CD14-positive monocyte (primary cell): ENCODE data around the gene SERTAD2. TPM values are rescaled to one million over a fixed set of nuclear protein-coding genes. Genes with fewer than 3 reads are reported as not detected.

ENCODE experiments used
- DNase-seq, 3 donors: peaks; one replicate each; pipeline ENCODE4 v3.0.0-alpha.2; 2011 to 2022
- H2AFZ ChIP-seq: 2 replicates; pipeline ENCODE4 v1.6.0; 2012; ENCODE audit warnings: mild to moderate bottlenecking, low read depth, low read length, inconsistent platforms; ENCODE audit not compliant: insufficient read depth, poor library complexity, severe bottlenecking
- H3K27ac ChIP-seq, 2 donors: 1 replicate in 1 of 2; 2 replicates in 1 of 2; pipeline ENCODE4 v1.5.1; 2012 to 2013; ENCODE audit warnings: low read length in 2 of 2, control low read depth in 1 of 2, inconsistent platforms in 1 of 2, low read depth in 1 of 2, mild to moderate bottlenecking in 1 of 2
- H3K27me3 ChIP-seq, 2 donors: one replicate each; pipeline versions ENCODE4 v1.6.0 to v1.6.1; 2011 to 2013; ENCODE audit warnings: low read length in 2 of 2; ENCODE audit not compliant: control insufficient read depth in 2 of 2, insufficient read depth in 2 of 2
- H3K36me3 ChIP-seq, 2 donors: replicated peaks in 1 of 2; 1 replicate in 1 of 2; 2 replicates in 1 of 2; pipeline versions ENCODE4 v1.5.1 to v1.6.1; 2012 to 2013; ENCODE audit warnings: low read length in 2 of 2, control low read depth in 1 of 2, inconsistent platforms in 1 of 2, mild to moderate bottlenecking in 1 of 2; ENCODE audit not compliant: insufficient read depth in 2 of 2, control insufficient read depth in 1 of 2
- H3K4me1 ChIP-seq, 2 donors: 1 replicate in 1 of 2; 2 replicates in 1 of 2; pipeline versions ENCODE4 v1.5.1 to v1.6.1; 2012 to 2013; ENCODE audit warnings: low read length in 2 of 2, control low read depth in 1 of 2, inconsistent platforms in 1 of 2, mild to moderate bottlenecking in 1 of 2, moderate library complexity in 1 of 2; ENCODE audit not compliant: insufficient read depth in 2 of 2, control insufficient read depth in 1 of 2
- H3K4me2 ChIP-seq: replicated peaks from 2 replicates; pipeline ENCODE3; 2012; ENCODE audit warnings: low read length, moderate library complexity, mild to moderate bottlenecking; ENCODE audit not compliant: poor library complexity, severe bottlenecking; ENCODE audit errors: extremely low read depth
- H3K4me3 ChIP-seq, 3 experiments: fragments of 200-600 bp in 1 of 3; sonication (generic) in 1 of 3; replicated peaks in 1 of 3; 1 replicate in 2 of 3; 2 replicates in 1 of 3; pipeline ENCODE4 v1.5.1; 2011 to 2013; ENCODE audit warnings: low read length in 3 of 3, mild to moderate bottlenecking in 3 of 3, control low read depth in 2 of 3, low read depth in 2 of 3, inconsistent platforms in 1 of 3, moderate library complexity in 1 of 3
- H3K79me2 ChIP-seq: 2 replicates; pipeline ENCODE4 v1.6.0; 2012; ENCODE audit warnings: mild to moderate bottlenecking, control low read depth, inconsistent platforms, low read length, moderate library complexity; ENCODE audit not compliant: insufficient read depth
- H3K9ac ChIP-seq: 2 replicates; pipeline ENCODE4 v1.6.0; 2017; ENCODE audit warnings: low read length, mild to moderate bottlenecking; ENCODE audit not compliant: insufficient read depth, poor library complexity, severe bottlenecking
- H3K9me3 ChIP-seq, 2 donors: replicated peaks in 1 of 2; 1 replicate in 1 of 2; 2 replicates in 1 of 2; pipeline versions ENCODE4 v1.5.1 to v1.6.1; 2012 to 2013; ENCODE audit warnings: low read length in 2 of 2, control low read depth in 1 of 2; ENCODE audit not compliant: control insufficient read depth in 1 of 2, insufficient read depth in 1 of 2
- H4K20me1 ChIP-seq: 2 replicates; pipeline ENCODE4 v1.6.0; 2012; ENCODE audit warnings: mild to moderate bottlenecking, low read length, control low read depth, moderate library complexity; ENCODE audit not compliant: insufficient read depth
- H3K27ac Mint-ChIP-seq, 7 donors: one replicate each; pipeline ENCODE4 v1.8.0; 2020; ENCODE audit warnings: mild to moderate bottlenecking in 7 of 7, mixed read lengths in 7 of 7, moderate library complexity in 6 of 7, inconsistent platforms in 2 of 7
- H3K27me3 Mint-ChIP-seq, 3 donors: one replicate each; pipeline ENCODE4 v1.8.0; 2021 to 2022; ENCODE audit warnings: low read depth in 3 of 3, mild to moderate bottlenecking in 3 of 3, mixed read lengths in 3 of 3, moderate library complexity in 3 of 3, inconsistent platforms in 1 of 3
- H3K36me3 Mint-ChIP-seq, 2 donors: one replicate each; pipeline ENCODE4 v1.8.0; 2020; ENCODE audit warnings: mixed read lengths in 2 of 2, inconsistent platforms in 1 of 2, mild to moderate bottlenecking in 1 of 2
- H3K4me1 Mint-ChIP-seq: one replicate; pipeline ENCODE4 v1.8.0; 2020; ENCODE audit warnings: mild to moderate bottlenecking, mixed read lengths
- H3K4me3 Mint-ChIP-seq, 2 donors: one replicate each; pipeline ENCODE4 v1.8.0; 2020; ENCODE audit warnings: mild to moderate bottlenecking in 2 of 2, mixed read lengths in 2 of 2, moderate library complexity in 1 of 2
- H3K9me3 Mint-ChIP-seq, 7 donors: one replicate each; pipeline ENCODE4 v1.8.0; 2020 to 2022; ENCODE audit warnings: mixed read lengths in 7 of 7, mild to moderate bottlenecking in 6 of 7, moderate library complexity in 6 of 7, inconsistent platforms in 2 of 7
- CTCF ChIP-seq: fragments of 200-600 bp; IDR thresholded peaks from one replicate; pipeline ENCODE4 v1.8.0; 2022; ENCODE audit warnings: antibody characterized with exemption, mild to moderate bottlenecking
- WGBS: methylation state at CpG from one replicate; pipeline ENCODE4 v1.1.5; 2013; ENCODE audit warnings: missing lambda C conversion rate; ENCODE audit not compliant: insufficient coverage; 5-methylcytosine and 5-hydroxymethylcytosine counted together
- intact Hi-C, 2 donors: fragments of 100-400 bp; cut with micrococcal nuclease; formaldehyde crosslinking; loops; one replicate each; pipeline versions ENCODE4 v1.15.0 to v1.15.1; 2023
- polyA plus RNA-seq, 3 donors: library from polyadenylated mRNA; depleted of rRNA in 1 of 3; unstranded in 2 of 3; stranded (reverse) in 1 of 3; fragments of 300-500 nt in 2 of 3; fragments of >200 nt in 1 of 3; fragmentation: Illumina TruSeq in 2 of 3; gene quantifications; 1 replicate in 2 of 3; 2 replicates in 1 of 3; pipeline ENCODE4 v1.2.3, GENCODE V29; 2012 to 2021

Gene SERTAD2
- polyA plus RNA-seq, 3 donors, result 8.5 to 68.7 (median 8.8) TPM

DNA sequence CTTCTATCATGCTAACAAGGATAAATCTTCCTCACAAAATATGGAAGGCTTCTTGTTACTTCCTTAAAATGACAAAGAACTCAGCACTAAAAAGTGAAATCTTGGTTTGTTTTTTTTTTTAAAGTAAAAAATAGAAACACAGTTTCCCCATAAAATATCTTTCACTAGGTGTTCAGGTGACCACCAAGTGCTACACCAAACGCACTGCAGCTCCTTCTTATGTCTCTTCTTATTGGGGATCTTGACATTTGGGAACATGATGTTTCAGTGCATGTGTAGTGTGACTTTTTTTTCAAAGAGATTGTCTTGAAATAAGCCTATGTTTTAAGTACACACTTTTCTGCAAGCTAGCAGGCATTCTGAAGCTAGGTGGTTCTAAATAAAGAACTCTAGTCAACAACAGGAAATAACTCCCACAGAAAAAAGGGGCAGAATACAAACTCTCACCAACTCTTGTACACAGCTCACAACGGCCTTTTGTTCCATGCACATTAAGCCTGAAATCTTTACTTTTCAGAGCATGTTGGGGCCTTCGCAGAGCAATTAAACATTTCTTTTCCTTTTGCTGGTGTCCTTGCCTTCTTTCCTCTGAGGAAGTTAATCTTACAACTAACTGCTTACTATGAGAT, 13.2 kb upstream of the SERTAD2 start:
- Histone ChIP-seq H3K27me3 (no peaks in the 10 kb centered on the region), H3K79me2 (no peaks in the 10 kb centered on the region), H3K4me1 (peaks cover 17 to 26% of the 10 kb centered on the region in 2 donors), H2AFZ (no peak overlapping the region), H3K4me2 (peak overlapping the region; percentile 8), H3K9me3 (no peaks in the 10 kb centered on the region), H3K27ac (peak overlapping the region in 1 of 2 donors; percentile 47), H3K4me3 (peak overlapping the region in 1 of 3 experiments; percentile 2), H3K9ac (no peak overlapping the region), H4K20me1 (no peaks in the 10 kb centered on the region), H3K36me3 (no peaks in the 10 kb centered on the region)
- H3K27ac Mint-ChIP-seq, result peak overlapping the region in 2 of 7 donors; percentile 21 to 28
- H3K4me3 Mint-ChIP-seq, result no peak overlapping the region
- 0% methylated on average over 2 of the region's 3 CpGs for WGBS
- no peaks in the 10 kb centered on the region for H3K9me3 Mint-ChIP-seq
- H3K4me1 Mint-ChIP-seq, result peaks cover 23% of the 10 kb centered on the region
- TF ChIP-seq CTCF, result no peak
- H3K36me3 Mint-ChIP-seq, result peaks cover 6 to 14% of the 10 kb centered on the region in 2 donors
- intact Hi-C loops, result no loop called here
- DNase-seq, result no peak
- H3K27me3 Mint-ChIP-seq, result no peaks in the 10 kb centered on the region

- Histone ChIP-seq H3K79me2 (no peaks in the 10 kb centered on the region), H3K4me1 (peaks cover 29 to 38% of the 10 kb centered on the region in 2 donors), H3K9ac (no peak overlapping the region), H3K4me3 (no peak overlapping the region), H4K20me1 (no peaks in the 10 kb centered on the region), H3K27me3 (no peaks in the 10 kb centered on the region), H3K4me2 (no peak overlapping the region), H2AFZ (no peak overlapping the region), H3K9me3 (no peaks in the 10 kb centered on the region), H3K36me3 (no peaks in the 10 kb centered on the region), H3K27ac (no peak overlapping the region)
- Mint-ChIP-seq H3K4me1 (peaks cover 32% of the 10 kb centered on the region), H3K4me3 (no peak overlapping the region), H3K27ac (no peak overlapping the region), H3K36me3 (peaks cover 6 to 8% of the 10 kb centered on the region in 2 donors), H3K27me3 (no peaks in the 10 kb centered on the region), H3K9me3 (no peaks in the 10 kb centered on the region)
- intact Hi-C loops, result no loop called here
- DNase-seq, result no peak
- 100% methylated on average over 2 of the region's 8 CpGs for WGBS
- no peak for TF ChIP-seq CTCF
Measured at GRCh38 chr2:64665709-64666108, 12.0 kb upstream of the SERTAD2 start.
